Lower leg skin (tissue), 4 donors: ENCODE measurements around the gene CST3. TPM values are rescaled to one million over a fixed set of nuclear protein-coding genes. Genes with fewer than 3 reads are reported as not detected.

Experiments used
- DNase-seq, 2 donors: peaks; one replicate each; pipeline ENCODE4 v3.0.0-alpha.2; 2019; ENCODE audit warnings: low spot score in 2 of 2
- H3K4me3 ChIP-seq: fragments of 200-600 bp; sonication (generic); 2 replicates; pipeline ENCODE4 v1.5.1; 2017; ENCODE audit warnings: mild to moderate bottlenecking, low read depth; ENCODE audit not compliant: poor library complexity, severe bottlenecking
- CTCF ChIP-seq, 3 donors: fragments of 450-650 bp; IDR thresholded peaks; one replicate each; pipeline ENCODE4 v1.5.1; 2016; ENCODE audit warnings: antibody characterized with exemption in 3 of 3, mild to moderate bottlenecking in 3 of 3, moderate library complexity in 2 of 3
- POLR2A ChIP-seq, 2 donors: fragments of 450-650 bp; IDR thresholded peaks; one replicate each; pipeline ENCODE4 v1.6.1; 2016 to 2017; ENCODE audit warnings: antibody characterized with exemption in 2 of 2, mild to moderate bottlenecking in 1 of 2, moderate library complexity in 1 of 2
- WGBS, 2 donors: methylation state at CpG; one replicate each; pipeline ENCODE4 v1.1.5; 2018; 5-methylcytosine and 5-hydroxymethylcytosine counted together
- intact Hi-C: fragments of 100-400 bp; cut with DNase I; formaldehyde crosslinking; loops from one replicate; pipeline ENCODE4 v1.15.0; 2023; ENCODE audit warnings: low total_unique reads
- total RNA-seq, 4 donors: library from RNA; depleted of rRNA; stranded (reverse); fragments of >200 nt; gene quantifications; one replicate each; pipeline ENCODE4 v1.1.0, GENCODE V29; 2016

The CST3 gene
- total RNA-seq, 4 donors from 2014 or later: 348 to 760 (median 498) TPM

- no peak within 1 kb of the TSS for H3K4me3 ChIP-seq
- TF ChIP-seq CTCF (IDR thresholded peaks at IDR 0.05): no peak
- no peak for TF ChIP-seq POLR2A (IDR thresholded peaks at IDR 0.05)
- intact Hi-C loops: loop anchor here (5.0 kb wide), 1 partner anchor 164 kb away; no protein-coding TSS in a partner anchor
Measured at GRCh38 chr20:23605867-23606651, 31.7 kb downstream of the CST3 start, which contains the start of gene CST9. CST9 (minus strand) TSS chr20:23605917; CDS start chr20:23605864, 53 bp downstream.

GRCh38 chr20:23604306-23604705, 33.4 kb downstream of the CST3 start:
- intact Hi-C loops: no loop called here
- 69 to 77% methylated on average over 1 of the region's 1 CpG for WGBS, 2 donors
- no peak for TF ChIP-seq CTCF (IDR thresholded peaks at IDR 0.05)
- no peak for TF ChIP-seq POLR2A (IDR thresholded peaks at IDR 0.05)

More at GRCh38 chr20:23605867-23606651, 31.7 kb downstream of the CST3 start, which contains the start of gene CST9:
- 51 to 56% methylated on average over 16 of the region's 16 CpGs for whole genome bisulfite sequencing, 2 donors
- DNase-seq: peak in 1 of 2 donors; percentile 83

GRCh38 chr20:23603321-23603720, 34.4 kb downstream of the CST3 start:
- TF ChIP-seq CTCF (IDR thresholded peaks at IDR 0.05): no peak
- no peak for TF ChIP-seq POLR2A (IDR thresholded peaks at IDR 0.05)
- 91 to 93% methylated on average over 4 of the region's 4 CpGs for WGBS, 2 donors
- intact Hi-C loops: no loop called here
- H3K4me3 ChIP-seq: no peak overlapping the region
- DNase-seq: no peak

More at GRCh38 chr20:23604306-23604705, 33.4 kb downstream of the CST3 start:
- no peak overlapping the region for H3K4me3 ChIP-seq
- no peak for DNase-seq

- DNase-seq: no peak
- H3K4me3 ChIP-seq: no peak overlapping the region
- intact Hi-C loops: no loop called here
- TF ChIP-seq CTCF (IDR thresholded peaks at IDR 0.05): no peak
- TF ChIP-seq POLR2A (IDR thresholded peaks at IDR 0.05): no peak
- 74 to 79% methylated on average over 6 of the region's 6 CpGs for WGBS, 2 donors
Measured at GRCh38 chr20:23602699-23603098, 35.1 kb downstream of the CST3 start.

GRCh38 chr20:23602241-23602640, 35.5 kb downstream of the CST3 start:
- no peak for DNase-seq
- intact Hi-C loops: no loop called here
- no peak for TF ChIP-seq CTCF (IDR thresholded peaks at IDR 0.05)
- no peak for TF ChIP-seq POLR2A (IDR thresholded peaks at IDR 0.05)
- WGBS, 2 donors: 55 to 63% methylated on average over 2 of the region's 2 CpGs
- no peak overlapping the region for H3K4me3 ChIP-seq
